GM11168 (cell line): Measurements from ENCODE around the gene IMMP2L.

Source experiments
- in situ Hi-C: fragments of 300-500 bp; cut with MboI; formaldehyde crosslinking; loops from one replicate; pipeline ENCODE4 v1.12.0; 2022; ENCODE audit warnings: low sequenced_read_pairs; ENCODE audit not compliant: unreplicated experiment

IMMP2L gene

GRCh38 chr7:110762546-110763225, 799.6 kb downstream of the IMMP2L start:
- in situ Hi-C loops = no loop called here

- in situ Hi-C loops = no loop called here
These were observed 802.0 kb downstream of the IMMP2L start for GRCh38 chr7:110760341-110760740.

- in situ Hi-C loops = no loop called here
These were observed 803.2 kb downstream of the IMMP2L start for GRCh38 chr7:110759069-110759468.

- in situ Hi-C loops = no loop called here
These were observed 807.6 kb downstream of the IMMP2L start for GRCh38 chr7:110754649-110755048.

- in situ Hi-C loops = no loop called here
These were observed 811.2 kb downstream of the IMMP2L start for GRCh38 chr7:110750931-110751605.

- in situ Hi-C loops = no loop called here
These were observed 829.1 kb downstream of the IMMP2L start for GRCh38 chr7:110733221-110733620.

GRCh38 chr7:110724811-110725210, 837.5 kb downstream of the IMMP2L start:
- in situ Hi-C loops = no loop called here

GRCh38 chr7:110721395-110721794, 840.9 kb downstream of the IMMP2L start:
- in situ Hi-C loops = no loop called here

GRCh38 chr7:110720626-110721025, 841.7 kb downstream of the IMMP2L start:
- in situ Hi-C loops = no loop called here

- in situ Hi-C loops = no loop called here
These were observed 842.6 kb downstream of the IMMP2L start for GRCh38 chr7:110719741-110720140.

- in situ Hi-C loops = no loop called here
These were observed 843.6 kb downstream of the IMMP2L start for GRCh38 chr7:110718503-110719205.

GRCh38 chr7:110704225-110704624, 858.1 kb downstream of the IMMP2L start:
- in situ Hi-C loops = no loop called here

- in situ Hi-C loops = no loop called here
These were observed 863.7 kb downstream of the IMMP2L start for GRCh38 chr7:110698576-110698975.

GRCh38 chr7:110693344-110693743, 868.9 kb downstream of the IMMP2L start:
- in situ Hi-C loops = no loop called here

- in situ Hi-C loops = no loop called here
These were observed 873.4 kb downstream of the IMMP2L start for GRCh38 chr7:110688908-110689307.

GRCh38 chr7:110685899-110686298, 876.4 kb downstream of the IMMP2L start:
- in situ Hi-C loops = no loop called here

- in situ Hi-C loops = no loop called here
These were observed 880.4 kb downstream of the IMMP2L start for GRCh38 chr7:110681941-110682340.

GRCh38 chr7:110677405-110677804, 884.9 kb downstream of the IMMP2L start:
- in situ Hi-C loops = no loop called here

GRCh38 chr7:110676785-110677184, 885.5 kb downstream of the IMMP2L start:
- in situ Hi-C loops = no loop called here

GRCh38 chr7:110675383-110676103, 886.7 kb downstream of the IMMP2L start:
- in situ Hi-C loops = no loop called here

GRCh38 chr7:110673148-110673547, 889.1 kb downstream of the IMMP2L start:
- in situ Hi-C loops = no loop called here
